A549 (cell line): Measurements from ENCODE around the gene GABRD.

ENCODE experiments used
- HDAC2 ChIP-seq: fragments of 200-600 bp; sonication (generic); IDR thresholded peaks from 2 replicates; pipeline ENCODE4 v1.6.1; 2016
- RAD21 ChIP-seq, 2 experiments: fragments of >200 bp in 1 of 2; sonication (Bioruptor Twin) in 1 of 2; formaldehyde crosslinking in 1 of 2; IDR thresholded peaks in 1 of 2; conservative IDR thresholded peaks in 1 of 2; 2 replicates in 1 of 2; 3 replicates in 1 of 2; pipeline ENCODE4 v1.6.1; 2012 to 2018; ENCODE audit warnings: inconsistent platforms in 1 of 2
- RCOR1 ChIP-seq: fragments of 150-350 bp; IDR thresholded peaks from 2 replicates; pipeline ENCODE4 v1.6.1; 2014; ENCODE audit warnings: antibody characterized with exemption, low read length, low read depth
- TF ChIP-seq, protein P1 (sequence below): IDR thresholded peaks from 2 replicates; pipeline ENCODE4 v1.6.1; 2012; ENCODE audit warnings: low read depth, borderline replicate concordance
- TF ChIP-seq, protein P2 (sequence below): fragments of >200 bp; sonication (Bioruptor Twin); formaldehyde crosslinking; IDR thresholded peaks from 3 replicates; pipeline ENCODE4 v1.5.1; 2016

- TF ChIP-seq RAD21 (conservative IDR thresholded peaks at IDR 0.05 in 1 of 2, IDR thresholded peaks at IDR 0.05 in 1 of 2) (no peak), RCOR1 (no peak), HDAC2 (no peak)
- TF ChIP-seq, protein P1, sequence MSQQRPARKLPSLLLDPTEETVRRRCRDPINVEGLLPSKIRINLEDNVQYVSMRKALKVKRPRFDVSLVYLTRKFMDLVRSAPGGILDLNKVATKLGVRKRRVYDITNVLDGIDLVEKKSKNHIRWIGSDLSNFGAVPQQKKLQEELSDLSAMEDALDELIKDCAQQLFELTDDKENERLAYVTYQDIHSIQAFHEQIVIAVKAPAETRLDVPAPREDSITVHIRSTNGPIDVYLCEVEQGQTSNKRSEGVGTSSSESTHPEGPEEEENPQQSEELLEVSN, result no peak
- TF ChIP-seq, protein P2, sequence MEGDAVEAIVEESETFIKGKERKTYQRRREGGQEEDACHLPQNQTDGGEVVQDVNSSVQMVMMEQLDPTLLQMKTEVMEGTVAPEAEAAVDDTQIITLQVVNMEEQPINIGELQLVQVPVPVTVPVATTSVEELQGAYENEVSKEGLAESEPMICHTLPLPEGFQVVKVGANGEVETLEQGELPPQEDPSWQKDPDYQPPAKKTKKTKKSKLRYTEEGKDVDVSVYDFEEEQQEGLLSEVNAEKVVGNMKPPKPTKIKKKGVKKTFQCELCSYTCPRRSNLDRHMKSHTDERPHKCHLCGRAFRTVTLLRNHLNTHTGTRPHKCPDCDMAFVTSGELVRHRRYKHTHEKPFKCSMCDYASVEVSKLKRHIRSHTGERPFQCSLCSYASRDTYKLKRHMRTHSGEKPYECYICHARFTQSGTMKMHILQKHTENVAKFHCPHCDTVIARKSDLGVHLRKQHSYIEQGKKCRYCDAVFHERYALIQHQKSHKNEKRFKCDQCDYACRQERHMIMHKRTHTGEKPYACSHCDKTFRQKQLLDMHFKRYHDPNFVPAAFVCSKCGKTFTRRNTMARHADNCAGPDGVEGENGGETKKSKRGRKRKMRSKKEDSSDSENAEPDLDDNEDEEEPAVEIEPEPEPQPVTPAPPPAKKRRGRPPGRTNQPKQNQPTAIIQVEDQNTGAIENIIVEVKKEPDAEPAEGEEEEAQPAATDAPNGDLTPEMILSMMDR, result no peak
These were observed 24.7 kb downstream of the GABRD start for GRCh38 chr1:2043886-2044285.
